Loucy (cell line): ENCODE measurements around the gene CRELD2.
A peak's percentile ranks its signal among the peaks of the same experiment; 100 is the strongest.

Experiments used
- H2AFZ ChIP-seq: fragments of 200-600 bp; sonication (generic); 2 replicates; pipeline ENCODE4 v1.6.0; 2016; ENCODE audit warnings: antibody characterized with exemption, mild to moderate bottlenecking, low read length, moderate library complexity
- H3F3A ChIP-seq: fragments of 200-600 bp; 2 replicates; pipeline ENCODE4 v1.6.0; 2016; ENCODE audit warnings: antibody characterized with exemption, low read depth, mild to moderate bottlenecking
- H3K27me3 ChIP-seq: fragments of 200-600 bp; sonication (generic); 2 replicates; pipeline ENCODE4 v1.6.1; 2014; ENCODE audit warnings: low read length, mild to moderate bottlenecking; ENCODE audit not compliant: insufficient read depth, poor library complexity, severe bottlenecking
- H3K36me3 ChIP-seq: fragments of 200-600 bp; sonication (generic); 2 replicates; pipeline ENCODE4 v1.6.1; 2016; ENCODE audit warnings: low read length; ENCODE audit not compliant: insufficient read depth
- H3K4me1 ChIP-seq: fragments of 200-600 bp; sonication (generic); 2 replicates; pipeline ENCODE4 v1.5.1; 2014; ENCODE audit warnings: low read length, mild to moderate bottlenecking; ENCODE audit not compliant: insufficient read depth, poor library complexity, severe bottlenecking
- H3K4me2 ChIP-seq: fragments of 200-600 bp; sonication (generic); 2 replicates; pipeline ENCODE4 v1.6.0; 2014; ENCODE audit warnings: antibody characterized with exemption, low read length, low read depth, mild to moderate bottlenecking; ENCODE audit not compliant: poor library complexity, severe bottlenecking
- H3K4me3 ChIP-seq: fragments of 200-600 bp; sonication (generic); 2 replicates; pipeline ENCODE4 v1.5.1; 2014; ENCODE audit warnings: low read length, mild to moderate bottlenecking, mixed read lengths; ENCODE audit not compliant: poor library complexity, severe bottlenecking
- H3K79me2 ChIP-seq: fragments of 200-600 bp; sonication (generic); 2 replicates; pipeline ENCODE4 v1.6.1; 2014; ENCODE audit warnings: low read length; ENCODE audit not compliant: insufficient read depth
- H3K9ac ChIP-seq: fragments of 200-600 bp; sonication (generic); 2 replicates; pipeline ENCODE4 v1.6.0; 2014; ENCODE audit warnings: mild to moderate bottlenecking, low read depth, low read length, moderate library complexity; ENCODE audit not compliant: poor library complexity, severe bottlenecking
- H3K9me2 ChIP-seq: fragments of 200-600 bp; sonication (generic); replicated peaks from 2 replicates; pipeline ENCODE4 v1.6.1; 2016; ENCODE audit warnings: low read depth, low read length, mixed read lengths
- H3K9me3 ChIP-seq: fragments of 200-600 bp; sonication (generic); 2 replicates; pipeline ENCODE4 v1.6.1; 2014; ENCODE audit warnings: mild to moderate bottlenecking, antibody characterized with exemption, low read length, low read depth; ENCODE audit not compliant: insufficient read depth
- H4K20me1 ChIP-seq: fragments of 200-600 bp; sonication (generic); 2 replicates; pipeline ENCODE4 v1.6.0; 2014; ENCODE audit warnings: antibody characterized with exemption, low read length, mild to moderate bottlenecking; ENCODE audit not compliant: insufficient read depth, poor library complexity, severe bottlenecking
- CTCF ChIP-seq: fragments of 200-600 bp; sonication (generic); conservative IDR thresholded peaks from 2 replicates; pipeline ENCODE4 v1.5.1; 2014; ENCODE audit warnings: mild to moderate bottlenecking, antibody characterized with exemption, low read length
- EZH2phosphoT487 ChIP-seq: fragments of 200-600 bp; IDR thresholded peaks from 2 replicates; pipeline ENCODE4 v1.6.1; 2018; ENCODE audit warnings: antibody characterized with exemption, mild to moderate bottlenecking, moderate library complexity, borderline replicate concordance

CRELD2 gene

GRCh38 chr22:49879871-49880270 is 38.6 kb upstream of the CRELD2 start:
- peak overlapping the region; percentile 48 for H3K4me3 ChIP-seq
- H3K4me2 ChIP-seq, result peak overlapping the region; percentile 70
- peaks cover 23% of the 10 kb centered on the region for H3K4me1 ChIP-seq
- H3K79me2 ChIP-seq, result peaks cover 98% of the 10 kb centered on the region
- H2AFZ ChIP-seq, result no peak overlapping the region
- TF ChIP-seq EZH2phosphoT487 (no peak), CTCF (no peak)
- no peaks in the 10 kb centered on the region for H3K9me2 ChIP-seq
- H3K36me3 ChIP-seq, result peaks cover 37% of the 10 kb centered on the region; the same call in 1 of the 2 replicates
- peaks cover 74% of the 10 kb centered on the region for H4K20me1 ChIP-seq
- 0 out of 2 replicates have a peak, but pooled peaks cover 3% of the 10 kb centered on the region for H3F3A ChIP-seq
- no peaks in the 10 kb centered on the region for H3K27me3 ChIP-seq
- H3K9me3 ChIP-seq, result no peaks in the 10 kb centered on the region
- peak overlapping the region; percentile 44 for H3K9ac ChIP-seq

- Histone ChIP-seq H3K4me1 (peaks cover 23% of the 10 kb centered on the region), H3K9me2 (no peaks in the 10 kb centered on the region), H3K9ac (peak overlapping the region; percentile 44), H4K20me1 (peaks cover 74% of the 10 kb centered on the region), H3K4me2 (peak overlapping the region; percentile 70), H3K36me3 (peaks cover 41% of the 10 kb centered on the region; the same call in 1 of the 2 replicates), H3K79me2 (peaks cover 98% of the 10 kb centered on the region), H3K9me3 (no peaks in the 10 kb centered on the region), H2AFZ (no peak overlapping the region), H3F3A (0 out of 2 replicates have a peak, but pooled peaks cover 3% of the 10 kb centered on the region), H3K4me3 (peak overlapping the region; percentile 48), H3K27me3 (no peaks in the 10 kb centered on the region)
- no peak for TF ChIP-seq EZH2phosphoT487
- TF ChIP-seq CTCF, result no peak
Measured at GRCh38 chr22:49880281-49880680, 38.2 kb upstream of the CRELD2 start.

- Histone ChIP-seq H3K9me3 (no peaks in the 10 kb centered on the region), H3K36me3 (peaks cover 51% of the 10 kb centered on the region; the same call in 1 of the 2 replicates), H3K9ac (no peak overlapping the region), H3K27me3 (no peaks in the 10 kb centered on the region), H3K4me2 (no peak overlapping the region), H3K4me1 (peaks cover 23% of the 10 kb centered on the region), H2AFZ (no peak overlapping the region), H3K4me3 (no peak overlapping the region), H3F3A (0 out of 2 replicates have a peak, but pooled peaks cover 3% of the 10 kb centered on the region), H3K9me2 (no peaks in the 10 kb centered on the region), H4K20me1 (peaks cover 65% of the 10 kb centered on the region), H3K79me2 (peaks cover 98% of the 10 kb centered on the region)
- no peak for TF ChIP-seq EZH2phosphoT487
- TF ChIP-seq CTCF, result no peak
Measured at GRCh38 chr22:49881856-49882255, 36.6 kb upstream of the CRELD2 start.
